Mucosa of descending colon (tissue), 3 donors: Measurements from ENCODE around the gene STXBP6. TPM values are rescaled to one million over a fixed set of nuclear protein-coding genes. Genes with fewer than 3 reads are reported as not detected.
A peak's percentile ranks its signal among the peaks of the same experiment; 100 is the strongest.

Experiments used
- ATAC-seq: fragments of 200-7000 bp; cut with Tn5 transposase; one replicate; pipeline ENCODE4 v1.9.1; 2020; ENCODE audit warnings: mild to moderate bottlenecking, moderate library complexity
- DNase-seq, 3 donors: peaks; one replicate each; pipeline ENCODE4 v3.0.0-alpha.2; 2020
- H3K36me3 ChIP-seq: fragments of 200-600 bp; one replicate; pipeline ENCODE4 v1.8.0; 2021; ENCODE audit warnings: low read depth, mild to moderate bottlenecking
- H3K4me1 ChIP-seq: fragments of 200-600 bp; one replicate; pipeline ENCODE4 v1.8.0; 2021; ENCODE audit warnings: low read depth, mild to moderate bottlenecking
- H3K4me3 ChIP-seq: fragments of 200-600 bp; one replicate; pipeline ENCODE4 v1.8.0; 2021; ENCODE audit warnings: mild to moderate bottlenecking
- H3K9me3 ChIP-seq: fragments of 200-600 bp; one replicate; pipeline ENCODE4 v1.8.0; 2021; ENCODE audit warnings: mild to moderate bottlenecking
- intact Hi-C, 2 donors: fragments of 100-400 bp; cut with DNase I in 1 of 2; cut with micrococcal nuclease in 1 of 2; formaldehyde crosslinking; loops; one replicate each; pipeline versions ENCODE4 v1.11.0 to v1.11.1; 2022; cut with DNase I, micrococcal nuclease
- total RNA-seq, 3 donors: library from RNA; stranded (reverse); fragmentation: NEBNext Ultra II Directional in 2 of 3; extraction: Animal tissue kit (Norgen Biotek cat#: 25700) in 2 of 3; gene quantifications; one replicate each; pipeline versions ENCODE4 v1.2.1 to v1.2.4, GENCODE V29; 2021 to 2023
- TF ChIP-seq, protein P1 (sequence below): fragments of 200-600 bp; IDR thresholded peaks from one replicate; pipeline ENCODE4 v1.8.0; 2022; ENCODE audit warnings: antibody characterized with exemption, mild to moderate bottlenecking
- donor health status: DM: no; HTN: no; CAD: no; lungs with moderate emphysema.
- donor health status: DM: no; HTN: no; CAD: no.
- donor health status: DM: no; HTN: yes; CAD: no.

STXBP6 gene
- total RNA-seq, 3 donors from 2014 or later: 10.9 to 25.9 (median 19.8) TPM

DNA sequence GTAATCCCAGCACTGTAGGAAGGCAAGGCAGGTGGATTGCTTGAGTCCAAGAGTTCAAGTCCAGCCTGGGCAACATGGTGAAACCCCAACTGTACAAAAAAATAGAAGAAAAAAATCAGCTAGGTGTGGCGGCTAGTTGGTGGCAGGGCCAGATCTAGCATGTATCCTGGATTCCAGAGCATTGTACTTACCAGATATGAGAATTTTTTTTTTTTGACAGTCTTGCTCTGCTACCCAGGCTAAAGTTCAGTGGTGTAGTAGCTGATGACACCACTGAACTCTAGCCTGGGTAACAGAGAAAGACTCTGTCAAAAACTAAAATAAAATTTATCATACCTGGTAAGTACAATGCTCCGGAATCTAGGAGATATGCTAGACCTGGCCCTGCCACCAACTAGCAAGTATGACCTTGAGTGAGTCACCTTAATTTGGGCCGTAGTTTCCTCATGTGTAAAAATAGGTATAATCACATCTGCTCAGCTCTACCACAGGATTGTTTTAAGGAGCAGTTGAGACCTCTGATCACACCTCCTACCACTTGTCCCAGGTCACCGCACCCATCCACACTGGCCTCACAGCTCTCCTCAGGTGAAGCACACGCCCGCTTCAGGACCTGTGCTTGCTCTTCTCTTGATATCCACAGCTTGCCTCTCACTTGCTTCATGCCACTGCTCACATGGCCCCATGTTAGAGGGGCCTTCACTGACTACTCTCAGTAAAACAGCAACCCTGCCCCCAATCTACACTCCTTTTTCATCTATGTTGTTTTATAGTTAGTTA, 140.2 kb downstream of the STXBP6 start:
- TF ChIP-seq, protein P1, sequence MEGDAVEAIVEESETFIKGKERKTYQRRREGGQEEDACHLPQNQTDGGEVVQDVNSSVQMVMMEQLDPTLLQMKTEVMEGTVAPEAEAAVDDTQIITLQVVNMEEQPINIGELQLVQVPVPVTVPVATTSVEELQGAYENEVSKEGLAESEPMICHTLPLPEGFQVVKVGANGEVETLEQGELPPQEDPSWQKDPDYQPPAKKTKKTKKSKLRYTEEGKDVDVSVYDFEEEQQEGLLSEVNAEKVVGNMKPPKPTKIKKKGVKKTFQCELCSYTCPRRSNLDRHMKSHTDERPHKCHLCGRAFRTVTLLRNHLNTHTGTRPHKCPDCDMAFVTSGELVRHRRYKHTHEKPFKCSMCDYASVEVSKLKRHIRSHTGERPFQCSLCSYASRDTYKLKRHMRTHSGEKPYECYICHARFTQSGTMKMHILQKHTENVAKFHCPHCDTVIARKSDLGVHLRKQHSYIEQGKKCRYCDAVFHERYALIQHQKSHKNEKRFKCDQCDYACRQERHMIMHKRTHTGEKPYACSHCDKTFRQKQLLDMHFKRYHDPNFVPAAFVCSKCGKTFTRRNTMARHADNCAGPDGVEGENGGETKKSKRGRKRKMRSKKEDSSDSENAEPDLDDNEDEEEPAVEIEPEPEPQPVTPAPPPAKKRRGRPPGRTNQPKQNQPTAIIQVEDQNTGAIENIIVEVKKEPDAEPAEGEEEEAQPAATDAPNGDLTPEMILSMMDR: no peak
- peak in 2 of 3 donors; percentile 32 to 62 for DNase-seq
- intact Hi-C loops: no loop called here
- Histone ChIP-seq H3K36me3 (no peaks in the 10 kb centered on the region), H3K4me1 (peaks cover 5% of the 10 kb centered on the region), H3K9me3 (no peaks in the 10 kb centered on the region), H3K4me3 (no peak overlapping the region)
- peak; percentile 85 for ATAC-seq

DNA sequence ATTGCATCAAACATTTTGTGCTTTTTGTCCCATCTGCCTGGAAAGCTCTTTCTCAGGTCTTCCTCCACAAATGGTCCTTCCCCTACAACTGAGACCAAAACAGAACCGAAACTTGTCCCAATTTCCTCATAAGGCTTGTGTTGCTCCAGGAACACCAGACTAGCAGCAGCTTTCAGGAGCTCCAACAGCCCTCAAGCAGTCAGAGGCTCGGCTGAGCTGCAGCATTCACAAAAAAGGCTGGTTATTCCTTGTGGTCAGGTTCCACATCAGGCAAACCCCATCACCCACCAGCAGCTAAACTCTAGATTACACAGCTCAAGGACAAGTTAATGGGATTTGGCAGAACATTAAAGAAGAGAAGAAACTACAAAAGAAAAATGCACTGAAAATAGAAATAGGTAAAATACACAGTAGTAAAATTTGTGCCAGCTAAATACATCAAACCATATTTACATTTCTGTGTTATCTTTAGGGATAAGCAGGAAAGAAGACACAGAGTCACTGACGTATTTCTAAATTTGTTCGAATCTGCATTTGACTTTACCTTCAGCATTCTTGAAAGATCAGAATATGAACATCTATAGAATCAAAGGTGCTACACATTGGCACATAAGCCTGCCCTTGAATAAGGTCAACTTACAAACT, 141.2 kb downstream of the STXBP6 start:
- H3K9me3 ChIP-seq: no peaks in the 10 kb centered on the region
- ATAC-seq: no peak

DNA sequence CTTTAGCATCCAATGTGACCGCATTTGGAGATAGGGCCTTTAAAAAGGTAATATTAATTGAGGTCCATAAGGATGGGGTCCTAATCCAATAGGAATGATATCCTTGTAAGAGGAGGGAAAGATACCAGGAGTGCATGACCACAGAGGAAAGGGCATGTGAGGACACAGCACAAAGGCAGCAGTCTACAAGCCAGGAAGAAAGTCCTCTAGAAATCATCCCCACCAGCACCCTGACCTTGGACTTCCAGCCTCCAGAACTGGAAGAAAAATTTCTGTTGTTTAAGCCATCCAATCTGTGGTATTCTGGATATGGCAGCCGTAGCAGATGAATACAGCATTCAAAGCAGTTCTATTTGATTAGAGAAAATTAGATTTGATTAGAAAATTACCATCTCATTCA, 145.4 kb downstream of the STXBP6 start:
- TF ChIP-seq, protein P1: no peak
- H3K9me3 ChIP-seq: no peaks in the 10 kb centered on the region
- no peak for ATAC-seq

More for the DNA sequence above, 141.2 kb downstream of the STXBP6 start:
- H3K36me3 ChIP-seq: no peaks in the 10 kb centered on the region
- intact Hi-C loops: no loop called here
- peaks cover 5% of the 10 kb centered on the region for H3K4me1 ChIP-seq
- no peak for DNase-seq
- H3K4me3 ChIP-seq: no peak overlapping the region
- TF ChIP-seq, protein P1: no peak

DNA sequence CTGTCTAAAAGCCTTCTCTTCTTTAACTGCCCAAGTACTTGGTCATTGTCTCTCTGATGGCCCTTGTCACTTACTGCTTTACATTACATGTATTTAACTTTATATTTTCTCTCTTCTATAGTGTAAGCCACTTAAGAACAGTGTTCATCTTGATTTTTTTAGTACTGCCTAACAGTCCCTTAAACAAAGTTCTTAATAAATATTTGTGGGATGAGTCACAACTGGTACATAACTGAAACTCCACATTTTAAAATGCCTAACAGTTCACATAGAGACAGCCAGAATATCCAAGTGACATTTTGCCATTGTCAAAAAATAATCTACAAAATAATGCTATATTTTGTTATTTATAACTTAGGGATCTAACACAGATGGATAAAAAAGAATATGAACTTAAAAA, 146.6 kb downstream of the STXBP6 start:
- H3K4me1 ChIP-seq: no peaks in the 10 kb centered on the region
- H3K36me3 ChIP-seq: no peaks in the 10 kb centered on the region
- DNase-seq (no peak), ATAC-seq (no peak)
- H3K4me3 ChIP-seq: no peak overlapping the region
- intact Hi-C loops: no loop called here
- TF ChIP-seq, protein P1: no peak
- H3K9me3 ChIP-seq: no peaks in the 10 kb centered on the region

More for the DNA sequence above, 145.4 kb downstream of the STXBP6 start:
- no peaks in the 10 kb centered on the region for H3K36me3 ChIP-seq
- no peak for DNase-seq
- intact Hi-C loops: no loop called here
- H3K4me3 ChIP-seq: no peak overlapping the region
- no peaks in the 10 kb centered on the region for H3K4me1 ChIP-seq

DNA sequence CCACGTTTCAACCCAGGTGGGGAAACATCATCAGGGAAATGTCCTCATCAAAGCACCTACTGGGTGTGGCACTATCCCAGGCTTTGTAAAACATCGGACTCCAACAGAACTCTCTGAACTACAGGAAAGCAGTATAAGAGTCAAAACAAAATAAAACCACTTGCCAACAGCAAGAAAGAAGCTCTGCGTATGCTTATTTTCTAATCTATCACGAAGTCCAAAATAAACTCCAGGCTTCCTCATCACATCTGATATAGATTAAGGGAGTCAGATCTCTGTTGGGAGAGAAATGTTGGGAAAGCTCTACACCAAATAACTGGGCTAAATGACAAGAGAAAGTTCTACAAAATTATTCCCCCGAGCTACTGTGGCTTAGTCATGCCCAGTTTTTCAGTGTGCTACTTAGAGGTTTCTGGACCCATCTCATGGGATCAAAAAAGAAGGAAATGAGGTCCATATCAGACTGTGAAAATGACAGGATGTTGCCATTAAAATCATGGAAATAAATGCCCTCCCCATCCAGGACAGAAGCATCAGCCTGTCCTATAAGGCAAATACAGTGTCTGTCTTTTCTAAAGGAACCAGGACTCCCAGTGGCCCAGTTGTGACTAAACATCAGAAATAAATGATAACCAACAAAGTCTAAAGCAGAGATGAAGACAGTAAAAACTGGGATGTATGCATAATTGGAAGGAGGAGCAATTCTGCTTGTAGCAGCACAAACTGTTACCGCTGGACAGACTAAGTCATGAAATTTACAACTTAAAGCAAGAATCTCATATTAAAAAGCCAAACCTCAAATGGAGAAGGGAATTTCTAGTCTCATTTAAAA, 149.5 kb downstream of the STXBP6 start:
- Histone ChIP-seq H3K4me1 (no peaks in the 10 kb centered on the region), H3K36me3 (no peaks in the 10 kb centered on the region), H3K4me3 (no peak overlapping the region), H3K9me3 (no peaks in the 10 kb centered on the region)
- DNase-seq: no peak
- intact Hi-C loops: no loop called here
- TF ChIP-seq, protein P1: no peak
- ATAC-seq: peak; percentile 60
